Body of pancreas (tissue), 4 donors: Measurements from ENCODE around the gene IL24. TPM values are rescaled to one million over a fixed set of nuclear protein-coding genes. Genes with fewer than 3 reads are reported as not detected.

Source experiments
- ATAC-seq: fragments of 150-250 bp; one replicate; pipeline ENCODE4 v1.9.1; 2016
- DNase-seq, 4 donors: peaks; one replicate each; pipeline ENCODE4 v3.0.0-alpha.2; 2019
- H3K27ac ChIP-seq, 4 donors: fragments of 200-600 bp; sonication (generic); 1 replicate in 3 of 4; 2 replicates in 1 of 4; pipeline versions ENCODE4 v1.5.1 to v1.6.1; 2016 to 2019; ENCODE audit warnings: mild to moderate bottlenecking in 1 of 4, mixed read lengths in 1 of 4, moderate library complexity in 1 of 4
- H3K27me3 ChIP-seq, 2 donors: fragments of 200-600 bp; sonication (generic); one replicate each; pipeline ENCODE4 v1.6.0; 2016; ENCODE audit warnings: mild to moderate bottlenecking in 1 of 2
- H3K36me3 ChIP-seq, 2 donors: fragments of 200-600 bp; sonication (generic); replicated peaks in 1 of 2; 2 replicates each; pipeline ENCODE4 v1.5.1; 2016; ENCODE audit warnings: low read depth in 2 of 2; ENCODE audit not compliant: insufficient read depth in 1 of 2
- H3K4me1 ChIP-seq: fragments of 200-600 bp; sonication (generic); one replicate; pipeline ENCODE4 v1.6.0; 2016
- H3K4me3 ChIP-seq, 2 donors: fragments of 200-600 bp; sonication (generic); 1 replicate in 1 of 2; 2 replicates in 1 of 2; pipeline ENCODE4 v1.5.1; 2016 to 2019
- H3K9me3 ChIP-seq, 3 donors: fragments of 200-600 bp; sonication (generic); 1 replicate in 2 of 3; 2 replicates in 1 of 3; pipeline ENCODE4 v1.5.1; 2016
- POLR2A ChIP-seq, 3 donors: fragments of 450-650 bp; IDR thresholded peaks; one replicate each; pipeline ENCODE4 v1.6.1; 2016; ENCODE audit warnings: antibody characterized with exemption in 3 of 3, mild to moderate bottlenecking in 2 of 3
- whole genome bisulfite sequencing, 2 donors: methylation state at CpG; one replicate each; pipeline ENCODE4 v1.1.5; 2017; 5-methylcytosine and 5-hydroxymethylcytosine counted together
- intact Hi-C: fragments of 100-400 bp; cut with DNase I; formaldehyde crosslinking; loops from one replicate; pipeline ENCODE4 v1.15.1; 2023
- total RNA-seq, 2 donors: library from RNA; depleted of rRNA; stranded (reverse); fragments of >200 nt; gene quantifications; one replicate each; pipeline ENCODE4 v1.1.0, GENCODE V29; 2016
- TF ChIP-seq, protein P1 (sequence below), 7 experiments: fragments of 450-650 bp in 4 of 7; fragments of 200-600 bp in 3 of 7; sonication (generic) in 3 of 7; IDR thresholded peaks; one replicate each; pipeline ENCODE4 v1.5.1; 2016 to 2019; ENCODE audit warnings: antibody characterized with exemption in 7 of 7

The IL24 gene
- total RNA-seq, 2 donors from 2014 or later: not detected

DNA sequence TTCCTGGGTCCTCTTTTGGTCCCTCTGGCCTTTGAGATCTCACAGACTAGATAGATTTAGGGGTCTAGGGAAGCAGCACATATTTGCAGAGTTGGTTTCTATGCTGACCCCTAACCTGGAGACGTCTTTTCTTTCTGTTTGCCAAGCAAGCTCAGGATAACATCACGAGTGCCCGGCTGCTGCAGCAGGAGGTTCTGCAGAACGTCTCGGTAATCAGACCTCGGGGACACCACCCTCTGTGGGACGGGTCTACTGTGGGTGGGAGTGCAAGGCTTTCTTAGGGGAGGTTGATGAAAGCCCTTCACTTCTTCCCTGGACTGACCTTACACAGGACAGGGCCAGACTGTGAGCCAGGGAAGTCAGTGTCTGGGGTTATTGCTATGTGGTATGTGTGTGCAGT is 2.9 kb downstream of the IL24 start:
- no peak overlapping the region for H3K27ac ChIP-seq
- intact Hi-C loops: loop anchor here (5.0 kb wide), 1 partner anchor 168 kb away; no protein-coding TSS in a partner anchor
- TF ChIP-seq POLR2A (IDR thresholded peaks at IDR 0.05): no peak
- TF ChIP-seq, protein P1, sequence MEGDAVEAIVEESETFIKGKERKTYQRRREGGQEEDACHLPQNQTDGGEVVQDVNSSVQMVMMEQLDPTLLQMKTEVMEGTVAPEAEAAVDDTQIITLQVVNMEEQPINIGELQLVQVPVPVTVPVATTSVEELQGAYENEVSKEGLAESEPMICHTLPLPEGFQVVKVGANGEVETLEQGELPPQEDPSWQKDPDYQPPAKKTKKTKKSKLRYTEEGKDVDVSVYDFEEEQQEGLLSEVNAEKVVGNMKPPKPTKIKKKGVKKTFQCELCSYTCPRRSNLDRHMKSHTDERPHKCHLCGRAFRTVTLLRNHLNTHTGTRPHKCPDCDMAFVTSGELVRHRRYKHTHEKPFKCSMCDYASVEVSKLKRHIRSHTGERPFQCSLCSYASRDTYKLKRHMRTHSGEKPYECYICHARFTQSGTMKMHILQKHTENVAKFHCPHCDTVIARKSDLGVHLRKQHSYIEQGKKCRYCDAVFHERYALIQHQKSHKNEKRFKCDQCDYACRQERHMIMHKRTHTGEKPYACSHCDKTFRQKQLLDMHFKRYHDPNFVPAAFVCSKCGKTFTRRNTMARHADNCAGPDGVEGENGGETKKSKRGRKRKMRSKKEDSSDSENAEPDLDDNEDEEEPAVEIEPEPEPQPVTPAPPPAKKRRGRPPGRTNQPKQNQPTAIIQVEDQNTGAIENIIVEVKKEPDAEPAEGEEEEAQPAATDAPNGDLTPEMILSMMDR (IDR thresholded peaks at IDR 0.05): no peak
- 65 to 73% methylated on average over 7 of the region's 7 CpGs for WGBS, 2 donors
- no peaks in the 10 kb centered on the region for H3K9me3 ChIP-seq
- DNase-seq (no peak), ATAC-seq (no peak)
- peaks cover 10% of the 10 kb centered on the region for H3K4me1 ChIP-seq
- H3K36me3 ChIP-seq: no peaks in the 10 kb centered on the region
- no peak overlapping the region for H3K4me3 ChIP-seq
- no peaks in the 10 kb centered on the region for H3K27me3 ChIP-seq

GRCh38 chr1:206901944-206902343 is 4.7 kb downstream of the IL24 start:
- Histone ChIP-seq H3K4me3 (no peak overlapping the region), H3K27ac (no peak overlapping the region), H3K9me3 (no peaks in the 10 kb centered on the region), H3K27me3 (no peaks in the 10 kb centered on the region), H3K4me1 (no peaks in the 10 kb centered on the region), H3K36me3 (no peaks in the 10 kb centered on the region)
- TF ChIP-seq, protein P1 (IDR thresholded peaks at IDR 0.05): no peak
- TF ChIP-seq POLR2A (IDR thresholded peaks at IDR 0.05): no peak
- intact Hi-C loops: loop anchor here (5.0 kb wide), 1 partner anchor 170 kb away; no protein-coding TSS in a partner anchor
- ATAC-seq: no peak
- no peak for DNase-seq
- 77 to 79% methylated on average over 6 of the region's 6 CpGs for WGBS, 2 donors

DNA sequence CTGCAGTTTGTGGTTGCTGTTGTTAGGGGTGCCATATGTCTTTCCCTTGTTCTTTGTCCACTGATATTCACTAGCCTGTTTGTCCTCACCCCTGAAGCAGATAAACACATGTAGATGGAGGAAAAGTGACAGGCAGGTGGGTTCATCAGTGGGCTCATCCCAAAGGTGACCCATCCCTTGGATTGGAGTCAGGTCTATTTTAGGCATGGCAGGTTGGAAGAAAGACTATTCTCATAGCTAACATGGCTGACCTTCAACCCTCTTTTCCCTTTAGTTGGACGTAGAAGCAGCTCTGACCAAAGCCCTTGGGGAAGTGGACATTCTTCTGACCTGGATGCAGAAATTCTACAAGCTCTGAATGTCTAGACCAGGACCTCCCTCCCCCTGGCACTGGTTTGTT is 5.5 kb downstream of the IL24 start:
- 80 to 83% methylated on average over 1 of the region's 1 CpG for WGBS, 2 donors
- ATAC-seq (no peak), DNase-seq (no peak)
- H3K4me3 ChIP-seq: no peak overlapping the region
- no peaks in the 10 kb centered on the region for H3K4me1 ChIP-seq
- no peak for TF ChIP-seq POLR2A (IDR thresholded peaks at IDR 0.05)
- TF ChIP-seq, protein P1 (IDR thresholded peaks at IDR 0.05): no peak
- H3K27ac ChIP-seq: no peak overlapping the region
- H3K9me3 ChIP-seq: no peaks in the 10 kb centered on the region
- no peaks in the 10 kb centered on the region for H3K36me3 ChIP-seq
- H3K27me3 ChIP-seq: no peaks in the 10 kb centered on the region
- intact Hi-C loops: loop anchor here (5.0 kb wide), 1 partner anchor 170 kb away; no protein-coding TSS in a partner anchor

GRCh38 chr1:206903687-206904086 is 6.4 kb downstream of the IL24 start:
- no peak overlapping the region for H3K27ac ChIP-seq
- H3K27me3 ChIP-seq: no peaks in the 10 kb centered on the region
- DNase-seq (no peak), ATAC-seq (no peak)
- intact Hi-C loops: loop anchor here (5.0 kb wide), 1 partner anchor 171 kb away; no protein-coding TSS in a partner anchor
- H3K4me3 ChIP-seq: no peak overlapping the region
- 56 to 74% methylated on average over 2 of the region's 2 CpGs for WGBS, 2 donors
- peaks cover 7% of the 10 kb centered on the region for H3K4me1 ChIP-seq
- H3K36me3 ChIP-seq: no peaks in the 10 kb centered on the region
- no peak for TF ChIP-seq POLR2A (IDR thresholded peaks at IDR 0.05)
- TF ChIP-seq, protein P1 (IDR thresholded peaks at IDR 0.05): no peak
- H3K9me3 ChIP-seq: no peaks in the 10 kb centered on the region
